ENCODE data around the gene AGBL4. TPM values are rescaled to one million over a fixed set of nuclear protein-coding genes. Genes with fewer than 3 reads are reported as not detected.

Gene AGBL4
- total and polyA plus RNA-seq, 2 experiments from 2014 or later = not detected

GRCh38 chr1:48671578-48671977 lies 1352.2 kb downstream of the AGBL4 start:
- 0 out of 2 replicates have a peak, but pooled peaks cover 5% of the 10 kb centered on the region for H3K27me3 ChIP-seq (replicated peaks; ENCODE audit: insufficient read depth)
- no peak overlapping the region for H3K9ac ChIP-seq
- in situ Hi-C loops (cut with MboI) = no loop called here
- H3K79me2 ChIP-seq (ENCODE audit: insufficient read depth) = no peaks in the 10 kb centered on the region
- no peak overlapping the region for H3K4me3 ChIP-seq
- no peak overlapping the region for H3K4me2 ChIP-seq (ENCODE audit: unreplicated experiment)
- no peaks in the 10 kb centered on the region for H3K9me3 ChIP-seq (ENCODE audit: low read depth)
- peak; percentile 16 for DNase-seq
- H3K4me1 ChIP-seq (ENCODE audit: insufficient read depth) = no peaks in the 10 kb centered on the region
- TF ChIP-seq EZH2phosphoT487 (IDR thresholded peaks at IDR 0.05; ENCODE audit: insufficient read depth, low read depth) = no peak
- no peak for TF ChIP-seq EZH2 (IDR thresholded peaks at IDR 0.05; ENCODE audit: insufficient read depth, poor library complexity, severe bottlenecking)
- no peaks in the 10 kb centered on the region for H3F3A ChIP-seq (ENCODE audit: insufficient read depth)
- H3K9me2 ChIP-seq (ENCODE audit: insufficient read depth) = no peaks in the 10 kb centered on the region
- H2AFZ ChIP-seq = no peak overlapping the region
- WGBS, 2 experiments (ENCODE audit: low coverage in 1 of 2, low lambda C conversion rate in 2 of 2, missing lambda C conversion rate in 2 of 2) = 0% methylated on average over 1 of the region's 1 CpG
- H3K27ac ChIP-seq = no peak overlapping the region
- H3K36me3 ChIP-seq (ENCODE audit: low read depth) = no peaks in the 10 kb centered on the region
- H4K20me1 ChIP-seq (ENCODE audit: insufficient read depth) = no peaks in the 10 kb centered on the region

DNA sequence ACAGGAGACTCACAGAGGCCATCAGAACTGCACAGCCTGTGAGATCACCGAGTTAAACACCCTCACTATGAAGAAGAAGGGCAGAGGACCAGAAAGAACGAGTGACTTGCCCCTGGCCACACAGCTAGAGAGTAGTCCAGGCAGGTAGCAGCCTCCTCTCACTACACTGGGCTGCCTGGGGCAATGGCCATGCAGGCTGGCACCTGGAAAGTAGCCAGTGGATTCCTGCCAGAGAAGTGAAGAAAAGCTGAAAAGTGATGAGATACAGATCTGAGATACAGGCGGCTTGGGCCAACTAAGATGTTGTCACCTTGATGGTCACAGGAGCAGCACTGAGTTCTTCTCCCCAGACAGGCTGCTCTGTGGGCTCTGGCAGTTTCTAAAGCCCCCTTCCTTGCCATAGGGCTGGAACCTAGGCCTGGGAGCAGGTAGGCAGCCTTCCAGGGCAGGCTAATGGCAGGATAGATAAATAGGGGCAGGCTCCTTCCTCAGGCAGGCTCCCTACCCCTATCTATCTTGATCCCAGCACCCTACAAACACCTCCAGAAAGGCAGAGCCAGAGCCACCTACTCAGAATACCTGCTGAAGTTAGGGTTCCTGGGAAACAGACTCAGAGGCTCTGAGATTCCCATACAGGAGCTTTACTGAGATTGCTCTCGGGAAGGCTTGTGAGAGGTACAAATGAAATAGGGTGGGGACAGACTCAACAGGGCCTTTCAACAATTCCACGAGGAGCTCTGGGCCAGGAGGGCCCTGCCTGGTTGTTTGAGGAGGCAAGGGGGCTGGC lies 1353.3 kb downstream of the AGBL4 start:
- no peak overlapping the region for H3K27ac ChIP-seq
- H2AFZ ChIP-seq = no peak overlapping the region
- H3K9me3 ChIP-seq (ENCODE audit: low read depth) = no peaks in the 10 kb centered on the region
- 45 to 48% methylated on average over 5 of the region's 5 CpGs for WGBS, 2 experiments (ENCODE audit: low coverage in 1 of 2, low lambda C conversion rate in 2 of 2, missing lambda C conversion rate in 2 of 2)
- H3K27me3 ChIP-seq (replicated peaks; ENCODE audit: insufficient read depth) = no peaks in the 10 kb centered on the region
- H3K9ac ChIP-seq = no peak overlapping the region
- in situ Hi-C loops (cut with MboI) = no loop called here
- H3K4me1 ChIP-seq (ENCODE audit: insufficient read depth) = no peaks in the 10 kb centered on the region
- H3K4me3 ChIP-seq = no peak overlapping the region
- H3K36me3 ChIP-seq (ENCODE audit: low read depth) = no peaks in the 10 kb centered on the region
- no peaks in the 10 kb centered on the region for H4K20me1 ChIP-seq (ENCODE audit: insufficient read depth)
- DNase-seq = no peak
- H3K9me2 ChIP-seq (ENCODE audit: insufficient read depth) = no peaks in the 10 kb centered on the region
- no peaks in the 10 kb centered on the region for H3K79me2 ChIP-seq (ENCODE audit: insufficient read depth)
- no peaks in the 10 kb centered on the region for H3F3A ChIP-seq (ENCODE audit: insufficient read depth)
- TF ChIP-seq EZH2phosphoT487 (IDR thresholded peaks at IDR 0.05; ENCODE audit: insufficient read depth, low read depth) (no peak), EZH2 (IDR thresholded peaks at IDR 0.05; ENCODE audit: insufficient read depth, poor library complexity, severe bottlenecking) (no peak)
- no peak overlapping the region for H3K4me2 ChIP-seq (ENCODE audit: unreplicated experiment)

GRCh38 chr1:48668339-48668738 lies 1355.4 kb downstream of the AGBL4 start:
- no peak overlapping the region for H3K4me2 ChIP-seq (ENCODE audit: unreplicated experiment)
- WGBS, 2 experiments (ENCODE audit: low coverage in 1 of 2, low lambda C conversion rate in 2 of 2, missing lambda C conversion rate in 2 of 2) = 6 to 12% methylated on average over 2 of the region's 2 CpGs
- H3K79me2 ChIP-seq (ENCODE audit: insufficient read depth) = no peaks in the 10 kb centered on the region
- in situ Hi-C loops (cut with MboI) = no loop called here
- TF ChIP-seq EZH2phosphoT487 (IDR thresholded peaks at IDR 0.05; ENCODE audit: insufficient read depth, low read depth) (no peak), EZH2 (IDR thresholded peaks at IDR 0.05; ENCODE audit: insufficient read depth, poor library complexity, severe bottlenecking) (no peak)
- no peak overlapping the region for H3K9ac ChIP-seq
- no peaks in the 10 kb centered on the region for H3K36me3 ChIP-seq (ENCODE audit: low read depth)
- DNase-seq = no peak
- no peaks in the 10 kb centered on the region for H3K9me2 ChIP-seq (ENCODE audit: insufficient read depth)
- H3K4me3 ChIP-seq = no peak overlapping the region
- H4K20me1 ChIP-seq (ENCODE audit: insufficient read depth) = no peaks in the 10 kb centered on the region
- H3K4me1 ChIP-seq (ENCODE audit: insufficient read depth) = no peaks in the 10 kb centered on the region
- no peaks in the 10 kb centered on the region for H3K27me3 ChIP-seq (replicated peaks; ENCODE audit: insufficient read depth)
- H2AFZ ChIP-seq = no peak overlapping the region
- no peaks in the 10 kb centered on the region for H3K9me3 ChIP-seq (ENCODE audit: low read depth)
- no peaks in the 10 kb centered on the region for H3F3A ChIP-seq (ENCODE audit: insufficient read depth)
- no peak overlapping the region for H3K27ac ChIP-seq

DNA sequence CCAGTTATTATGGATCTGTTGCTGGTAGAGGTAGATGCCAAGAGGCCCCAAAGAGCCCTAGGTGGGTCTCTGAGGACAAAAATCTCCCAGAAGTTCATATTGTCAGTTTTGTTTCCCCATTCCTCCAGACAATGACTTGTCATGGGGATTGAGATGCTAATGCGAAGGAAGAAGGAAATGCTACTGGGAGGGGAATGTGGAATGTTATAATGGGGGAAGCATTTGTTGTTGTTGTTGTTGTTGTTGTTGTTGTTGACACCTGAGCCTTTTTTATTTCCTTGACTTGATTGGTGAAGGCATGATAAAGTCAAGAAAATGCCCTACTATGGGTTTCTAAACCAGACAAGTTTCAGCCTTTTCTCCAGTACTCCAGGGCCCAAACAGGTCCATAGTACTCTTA lies 1356.0 kb downstream of the AGBL4 start:
- no peak overlapping the region for H3K4me3 ChIP-seq
- no peak for DNase-seq
- H3F3A ChIP-seq (ENCODE audit: insufficient read depth) = no peaks in the 10 kb centered on the region
- H3K36me3 ChIP-seq (ENCODE audit: low read depth) = no peaks in the 10 kb centered on the region
- H3K79me2 ChIP-seq (ENCODE audit: insufficient read depth) = no peaks in the 10 kb centered on the region
- no peak overlapping the region for H3K9ac ChIP-seq
- WGBS, 2 experiments (ENCODE audit: low coverage in 1 of 2, low lambda C conversion rate in 2 of 2, missing lambda C conversion rate in 2 of 2) = 24 to 62% methylated on average over 1 of the region's 1 CpG
- no peaks in the 10 kb centered on the region for H3K27me3 ChIP-seq (replicated peaks; ENCODE audit: insufficient read depth)
- TF ChIP-seq EZH2 (IDR thresholded peaks at IDR 0.05; ENCODE audit: insufficient read depth, poor library complexity, severe bottlenecking) = no peak
- TF ChIP-seq EZH2phosphoT487 (IDR thresholded peaks at IDR 0.05; ENCODE audit: insufficient read depth, low read depth) = no peak
- H4K20me1 ChIP-seq (ENCODE audit: insufficient read depth) = no peaks in the 10 kb centered on the region
- H3K9me2 ChIP-seq (ENCODE audit: insufficient read depth) = no peaks in the 10 kb centered on the region
- in situ Hi-C loops (cut with MboI) = no loop called here
- H3K9me3 ChIP-seq (ENCODE audit: low read depth) = no peaks in the 10 kb centered on the region
- H3K27ac ChIP-seq = no peak overlapping the region
- H2AFZ ChIP-seq = no peak overlapping the region
- H3K4me2 ChIP-seq (ENCODE audit: unreplicated experiment) = no peak overlapping the region
- no peaks in the 10 kb centered on the region for H3K4me1 ChIP-seq (ENCODE audit: insufficient read depth)

Data from GM23248 (cell line).